Brain pericyte (primary cell): ENCODE data around the gene ROBO4.

Experiments
- DNase-seq: peaks from one replicate; pipeline ENCODE4 v3.0.0-alpha.2; 2012; ENCODE audit warnings: low read depth, low spot score

Gene ROBO4

GRCh38 chr11:124873951-124874350 lies 23.7 kb downstream of the ROBO4 start:
- no peak for DNase-seq

- no peak for DNase-seq
Observed at GRCh38 chr11:124872741-124873140, 24.9 kb downstream of the ROBO4 start.

- no peak for DNase-seq
Observed at GRCh38 chr11:124872280-124872679, 25.4 kb downstream of the ROBO4 start.

- DNase-seq, result no peak
Observed at GRCh38 chr11:124870430-124870829, 27.2 kb downstream of the ROBO4 start.

- DNase-seq, result no peak
Observed at GRCh38 chr11:124869856-124870387, 27.7 kb downstream of the ROBO4 start.

- no peak for DNase-seq
Observed at GRCh38 chr11:124869331-124869730, 28.3 kb downstream of the ROBO4 start.

- no peak for DNase-seq
Observed at GRCh38 chr11:124868331-124869274, 29.1 kb downstream of the ROBO4 start.

GRCh38 chr11:124867700-124868099 lies 30.0 kb downstream of the ROBO4 start:
- DNase-seq, result no peak

- DNase-seq, result no peak
Observed at GRCh38 chr11:124865902-124866851, 31.5 kb downstream of the ROBO4 start.

- DNase-seq, result no peak
Observed at GRCh38 chr11:124865181-124865901, 32.3 kb downstream of the ROBO4 start, which contains the start of gene ROBO3. Gene ROBO3, plus strand, starts transcription at chr11:124865432. Its CDS starts 146 bp downstream, at chr11:124865578.

- no peak for DNase-seq
Observed at GRCh38 chr11:124864892-124865180, 32.8 kb downstream of the ROBO4 start.

- no peak for DNase-seq
Observed at GRCh38 chr11:124864176-124864891, 33.3 kb downstream of the ROBO4 start.

- DNase-seq, result no peak
Observed at GRCh38 chr11:124863826-124864165, 33.9 kb downstream of the ROBO4 start.

GRCh38 chr11:124863137-124863825 lies 34.4 kb downstream of the ROBO4 start:
- no peak for DNase-seq

- no peak for DNase-seq
Observed at GRCh38 chr11:124861670-124862069, 36.0 kb downstream of the ROBO4 start.

GRCh38 chr11:124859171-124859570 lies 38.5 kb downstream of the ROBO4 start:
- DNase-seq, result no peak

- DNase-seq, result no peak
Observed at GRCh38 chr11:124846070-124846673, 51.5 kb downstream of the ROBO4 start.

GRCh38 chr11:124844664-124845079 lies 53.0 kb downstream of the ROBO4 start:
- DNase-seq, result no peak

- DNase-seq, result no peak
Observed at GRCh38 chr11:124843616-124843910, 54.1 kb downstream of the ROBO4 start.

GRCh38 chr11:124842305-124842704 lies 55.4 kb downstream of the ROBO4 start:
- DNase-seq, result no peak
